HEK293T (cell line): ENCODE data around the gene GRP.

Experiments used
- ARNT ChIP-seq: fragments of 450-650 bp; IDR thresholded peaks from 2 replicates; pipeline ENCODE4 v1.6.1; 2017; ENCODE audit warnings: mild to moderate bottlenecking
- BHLHE40 ChIP-seq: fragments of 450-650 bp; IDR thresholded peaks from 2 replicates; pipeline ENCODE4 v1.6.1; 2016; ENCODE audit warnings: mild to moderate bottlenecking, moderate library complexity, borderline replicate concordance
- ELF4 ChIP-seq: fragments of 450-650 bp; IDR thresholded peaks from 2 replicates; pipeline ENCODE4 v1.6.1; 2017; ENCODE audit warnings: antibody characterized with exemption
- FOXA1 ChIP-seq: fragments of 450-650 bp; IDR thresholded peaks from 2 replicates; pipeline ENCODE4 v1.6.1; 2016; ENCODE audit warnings: mild to moderate bottlenecking
- FOXM1 ChIP-seq: fragments of 450-650 bp; IDR thresholded peaks from 2 replicates; pipeline ENCODE4 v1.6.1; 2017; ENCODE audit warnings: mild to moderate bottlenecking, borderline replicate concordance
- HDGF ChIP-seq: fragments of 450-650 bp; IDR thresholded peaks from 2 replicates; pipeline ENCODE4 v1.6.1; 2017; ENCODE audit warnings: antibody characterized with exemption, borderline replicate concordance
- NFRKB ChIP-seq: fragments of 450-650 bp; IDR thresholded peaks from 2 replicates; pipeline ENCODE4 v1.6.1; 2016; ENCODE audit warnings: mild to moderate bottlenecking, moderate library complexity
- SP1 ChIP-seq: fragments of 450-650 bp; IDR thresholded peaks from 2 replicates; pipeline ENCODE4 v1.6.1; 2017
- SUZ12 ChIP-seq: fragments of 450-650 bp; IDR thresholded peaks from 2 replicates; pipeline ENCODE4 v1.6.1; 2016; ENCODE audit warnings: mild to moderate bottlenecking
- TARDBP ChIP-seq: fragments of 450-650 bp; IDR thresholded peaks from 2 replicates; pipeline ENCODE4 v1.6.1; 2016
- ZNF384 ChIP-seq: fragments of 450-650 bp; IDR thresholded peaks from 2 replicates; pipeline ENCODE4 v1.6.1; 2016
- TF ChIP-seq, protein P1 (sequence below): fragments of 450-650 bp; IDR thresholded peaks from 2 replicates; pipeline ENCODE4 v1.6.1; 2016

DNA sequence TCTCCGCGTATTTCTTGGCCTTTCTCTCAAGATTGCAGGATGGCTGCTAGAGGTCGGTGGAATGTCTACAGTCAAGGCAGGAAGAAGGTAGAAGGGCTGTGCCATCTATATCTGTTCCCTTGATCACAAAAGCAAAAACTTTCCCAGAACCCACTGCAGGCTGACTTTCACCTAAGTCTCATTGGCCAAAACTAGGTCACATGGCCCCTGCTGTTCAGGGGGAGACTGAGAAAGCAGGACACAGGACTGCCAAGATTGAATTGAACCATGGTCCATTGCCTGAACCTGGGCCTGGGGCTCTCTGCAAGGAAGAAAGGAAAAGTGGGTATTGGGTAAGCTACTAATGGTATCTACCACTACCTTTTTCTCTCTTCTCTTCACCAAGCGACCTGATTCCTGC is 9.7 kb upstream of the GRP start:
- no peak for TF ChIP-seq ELF4
- TF ChIP-seq TARDBP = no peak
- no peak for TF ChIP-seq SP1
- TF ChIP-seq ARNT = no peak
- no peak for TF ChIP-seq BHLHE40
- no peak for TF ChIP-seq NFRKB
- TF ChIP-seq FOXA1 = no peak
- no peak for TF ChIP-seq HDGF
- TF ChIP-seq SUZ12 = no peak
- no peak for TF ChIP-seq ZNF384
- TF ChIP-seq, protein P1, sequence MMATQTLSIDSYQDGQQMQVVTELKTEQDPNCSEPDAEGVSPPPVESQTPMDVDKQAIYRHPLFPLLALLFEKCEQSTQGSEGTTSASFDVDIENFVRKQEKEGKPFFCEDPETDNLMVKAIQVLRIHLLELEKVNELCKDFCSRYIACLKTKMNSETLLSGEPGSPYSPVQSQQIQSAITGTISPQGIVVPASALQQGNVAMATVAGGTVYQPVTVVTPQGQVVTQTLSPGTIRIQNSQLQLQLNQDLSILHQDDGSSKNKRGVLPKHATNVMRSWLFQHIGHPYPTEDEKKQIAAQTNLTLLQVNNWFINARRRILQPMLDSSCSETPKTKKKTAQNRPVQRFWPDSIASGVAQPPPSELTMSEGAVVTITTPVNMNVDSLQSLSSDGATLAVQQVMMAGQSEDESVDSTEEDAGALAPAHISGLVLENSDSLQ = no peak
- TF ChIP-seq FOXM1 = no peak
